HepG2 (cell line): Measurements from ENCODE around the gene PELI1. TPM values are rescaled to one million over a fixed set of nuclear protein-coding genes. Genes with fewer than 3 reads are reported as not detected.

Experiments
- ASH2L ChIP-seq: fragments of 300-600, 200-600 bp; sonication (generic); IDR thresholded peaks from 2 replicates; pipeline ENCODE4 v1.7.0; 2017; ENCODE audit warnings: low read depth, mild to moderate bottlenecking, moderate library complexity, mixed read lengths, low read length; ENCODE audit not compliant: insufficient read length
- CREB1 ChIP-seq, 2 experiments: fragments of 450-650 bp in 1 of 2; IDR thresholded peaks; 2 replicates each; pipeline ENCODE4 v1.6.1; 2016 to 2017; ENCODE audit warnings: control low read depth in 1 of 2, mild to moderate bottlenecking in 1 of 2, missing compliant biosample characterization in 1 of 2, missing genetic modification characterization in 1 of 2
- JUND ChIP-seq: sonication (generic); formaldehyde crosslinking; IDR thresholded peaks from 2 replicates; pipeline ENCODE4 v1.8.0; 2022; ENCODE audit warnings: mild to moderate bottlenecking, missing genetic modification reagents
- KLF6 ChIP-seq: IDR thresholded peaks from 2 replicates; pipeline ENCODE4 v1.8.0; 2016; ENCODE audit warnings: missing biosample characterization, missing genetic modification reagents
- MXD4 ChIP-seq: IDR thresholded peaks from 2 replicates; pipeline ENCODE4 v1.6.1; 2016; ENCODE audit warnings: mild to moderate bottlenecking, missing biosample characterization, missing genetic modification reagents
- SOX5 ChIP-seq: IDR thresholded peaks from 2 replicates; pipeline ENCODE4 v1.6.1; 2016; ENCODE audit warnings: borderline replicate concordance
- ZNF44 ChIP-seq: sonication (generic); formaldehyde crosslinking; IDR thresholded peaks from 2 replicates; pipeline ENCODE4 v1.5.1; 2020; ENCODE audit warnings: mild to moderate bottlenecking, missing genetic modification reagents
- ZNF543 ChIP-seq: sonication (generic); formaldehyde crosslinking; IDR thresholded peaks from 2 replicates; pipeline ENCODE4 v1.4.0; 2020; ENCODE audit warnings: mild to moderate bottlenecking, missing genetic modification reagents
- ZNF644 ChIP-seq: IDR thresholded peaks from 2 replicates; pipeline ENCODE4 v1.6.1; 2016; ENCODE audit warnings: low read depth
- ZNF850 ChIP-seq: sonication (generic); formaldehyde crosslinking; conservative IDR thresholded peaks from 2 replicates; pipeline ENCODE4 v1.9.0; 2021; ENCODE audit warnings: mild to moderate bottlenecking, missing genetic modification reagents
- polyA plus RNA-seq, 8 experiments: library from polyadenylated mRNA; depleted of rRNA in 3 of 8; stranded (reverse) in 7 of 8; unstranded in 1 of 8; fragments of >200 nt; fragmentation: Illumina TruSeq in 4 of 8; extraction: Trizol in 4 of 8; gene quantifications; 2 replicates each; pipeline versions ENCODE4 v1.2.1 to v1.2.3, GENCODE V29; 2011 to 2016; ENCODE audit warnings: low read depth in 4 of 8, missing spikeins in 1 of 8, mixed read lengths in 1 of 8; ENCODE audit not compliant: insufficient read depth in 1 of 8
- total RNA-seq, 5 experiments: library from RNA; depleted of rRNA; stranded (reverse); fragments of >200 nt; fragmentation: Illumina TruSeq; extraction: Trizol; gene quantifications; 2 replicates each; pipeline ENCODE4 v1.2.3, GENCODE V29; 2016; ENCODE audit warnings: low read depth in 1 of 5
- TF ChIP-seq, protein P1 (sequence below): sonication (generic); formaldehyde crosslinking; conservative IDR thresholded peaks from 2 replicates; pipeline ENCODE4 v1.8.0; 2022; ENCODE audit warnings: mild to moderate bottlenecking, moderate library complexity, missing genetic modification reagents
- TF ChIP-seq, protein P2 (sequence below): sonication (generic); formaldehyde crosslinking; IDR thresholded peaks from 2 replicates; pipeline ENCODE4 v1.5.1; 2020; ENCODE audit warnings: mild to moderate bottlenecking, missing genetic modification reagents, borderline replicate concordance
- TF ChIP-seq, protein P3 (sequence below): sonication (generic); formaldehyde crosslinking; IDR thresholded peaks from 2 replicates; pipeline ENCODE4 v1.5.0; 2020; ENCODE audit warnings: missing genetic modification reagents, mild to moderate bottlenecking, borderline replicate concordance
- TF ChIP-seq, protein P4 (sequence below): IDR thresholded peaks from 2 replicates; pipeline ENCODE4 v1.6.1; 2018; ENCODE audit warnings: missing genetic modification reagents, mild to moderate bottlenecking, missing compliant biosample characterization
- TF ChIP-seq, protein P5 (sequence below): sonication (generic); formaldehyde crosslinking; IDR thresholded peaks from 2 replicates; pipeline ENCODE4 v1.5.0; 2020; ENCODE audit warnings: missing genetic modification reagents

PELI1 gene
- total and polyA plus RNA-seq, 2 of the 13 experiments (the other 11 are each of a cell fraction or from before 2014, with no cell fraction given) = 12.5 to 16.2 TPM

DNA sequence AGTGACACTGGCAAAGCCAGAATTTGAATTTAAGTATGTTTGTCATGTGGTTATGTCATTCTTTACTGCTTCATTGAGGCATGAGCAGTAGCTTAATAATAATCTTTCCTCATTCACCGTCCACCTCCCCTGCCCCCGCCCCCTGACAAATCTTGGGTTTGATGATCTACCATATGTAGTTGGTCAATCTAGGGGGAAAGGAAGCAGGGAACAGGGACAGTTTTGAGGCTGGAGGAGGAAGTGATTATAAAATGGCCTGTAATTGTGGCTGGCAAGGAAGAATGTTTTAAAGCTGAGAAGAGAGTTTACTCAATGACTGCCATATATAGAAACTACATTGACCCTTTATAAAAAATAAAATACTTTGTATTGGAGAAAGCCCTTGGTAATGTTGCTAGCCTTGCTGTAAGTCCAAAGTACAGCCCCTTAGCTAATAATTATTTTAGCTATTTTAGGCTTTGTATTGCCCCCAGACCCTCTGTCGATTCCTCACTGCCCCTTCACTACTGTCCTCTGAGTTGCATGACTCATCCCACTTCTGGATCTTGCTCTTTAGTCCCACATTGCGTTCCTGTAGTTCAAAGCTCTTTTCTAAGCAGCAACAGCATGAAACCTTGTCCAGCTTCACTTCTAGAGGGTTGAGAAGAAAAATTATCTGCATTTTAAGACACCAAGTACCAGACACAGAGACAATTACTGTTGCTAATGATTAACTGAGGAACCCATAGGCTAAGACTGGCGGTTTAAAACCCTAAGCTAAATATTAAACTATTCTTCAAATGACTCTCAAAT is 38.4 kb downstream of the PELI1 start (continued):
- TF ChIP-seq, protein P1, sequence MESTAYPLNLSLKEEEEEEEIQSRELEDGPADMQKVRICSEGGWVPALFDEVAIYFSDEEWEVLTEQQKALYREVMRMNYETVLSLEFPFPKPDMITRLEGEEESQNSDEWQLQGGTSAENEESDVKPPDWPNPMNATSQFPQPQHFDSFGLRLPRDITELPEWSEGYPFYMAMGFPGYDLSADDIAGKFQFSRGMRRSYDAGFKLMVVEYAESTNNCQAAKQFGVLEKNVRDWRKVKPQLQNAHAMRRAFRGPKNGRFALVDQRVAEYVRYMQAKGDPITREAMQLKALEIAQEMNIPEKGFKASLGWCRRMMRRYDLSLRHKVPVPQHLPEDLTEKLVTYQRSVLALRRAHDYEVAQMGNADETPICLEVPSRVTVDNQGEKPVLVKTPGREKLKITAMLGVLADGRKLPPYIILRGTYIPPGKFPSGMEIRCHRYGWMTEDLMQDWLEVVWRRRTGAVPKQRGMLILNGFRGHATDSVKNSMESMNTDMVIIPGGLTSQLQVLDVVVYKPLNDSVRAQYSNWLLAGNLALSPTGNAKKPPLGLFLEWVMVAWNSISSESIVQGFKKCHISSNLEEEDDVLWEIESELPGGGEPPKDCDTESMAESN (CRISPR knock-in tag) = 0 out of 2 replicates have a peak, but pooled peaks have one; percentile 62
- TF ChIP-seq, protein P2, sequence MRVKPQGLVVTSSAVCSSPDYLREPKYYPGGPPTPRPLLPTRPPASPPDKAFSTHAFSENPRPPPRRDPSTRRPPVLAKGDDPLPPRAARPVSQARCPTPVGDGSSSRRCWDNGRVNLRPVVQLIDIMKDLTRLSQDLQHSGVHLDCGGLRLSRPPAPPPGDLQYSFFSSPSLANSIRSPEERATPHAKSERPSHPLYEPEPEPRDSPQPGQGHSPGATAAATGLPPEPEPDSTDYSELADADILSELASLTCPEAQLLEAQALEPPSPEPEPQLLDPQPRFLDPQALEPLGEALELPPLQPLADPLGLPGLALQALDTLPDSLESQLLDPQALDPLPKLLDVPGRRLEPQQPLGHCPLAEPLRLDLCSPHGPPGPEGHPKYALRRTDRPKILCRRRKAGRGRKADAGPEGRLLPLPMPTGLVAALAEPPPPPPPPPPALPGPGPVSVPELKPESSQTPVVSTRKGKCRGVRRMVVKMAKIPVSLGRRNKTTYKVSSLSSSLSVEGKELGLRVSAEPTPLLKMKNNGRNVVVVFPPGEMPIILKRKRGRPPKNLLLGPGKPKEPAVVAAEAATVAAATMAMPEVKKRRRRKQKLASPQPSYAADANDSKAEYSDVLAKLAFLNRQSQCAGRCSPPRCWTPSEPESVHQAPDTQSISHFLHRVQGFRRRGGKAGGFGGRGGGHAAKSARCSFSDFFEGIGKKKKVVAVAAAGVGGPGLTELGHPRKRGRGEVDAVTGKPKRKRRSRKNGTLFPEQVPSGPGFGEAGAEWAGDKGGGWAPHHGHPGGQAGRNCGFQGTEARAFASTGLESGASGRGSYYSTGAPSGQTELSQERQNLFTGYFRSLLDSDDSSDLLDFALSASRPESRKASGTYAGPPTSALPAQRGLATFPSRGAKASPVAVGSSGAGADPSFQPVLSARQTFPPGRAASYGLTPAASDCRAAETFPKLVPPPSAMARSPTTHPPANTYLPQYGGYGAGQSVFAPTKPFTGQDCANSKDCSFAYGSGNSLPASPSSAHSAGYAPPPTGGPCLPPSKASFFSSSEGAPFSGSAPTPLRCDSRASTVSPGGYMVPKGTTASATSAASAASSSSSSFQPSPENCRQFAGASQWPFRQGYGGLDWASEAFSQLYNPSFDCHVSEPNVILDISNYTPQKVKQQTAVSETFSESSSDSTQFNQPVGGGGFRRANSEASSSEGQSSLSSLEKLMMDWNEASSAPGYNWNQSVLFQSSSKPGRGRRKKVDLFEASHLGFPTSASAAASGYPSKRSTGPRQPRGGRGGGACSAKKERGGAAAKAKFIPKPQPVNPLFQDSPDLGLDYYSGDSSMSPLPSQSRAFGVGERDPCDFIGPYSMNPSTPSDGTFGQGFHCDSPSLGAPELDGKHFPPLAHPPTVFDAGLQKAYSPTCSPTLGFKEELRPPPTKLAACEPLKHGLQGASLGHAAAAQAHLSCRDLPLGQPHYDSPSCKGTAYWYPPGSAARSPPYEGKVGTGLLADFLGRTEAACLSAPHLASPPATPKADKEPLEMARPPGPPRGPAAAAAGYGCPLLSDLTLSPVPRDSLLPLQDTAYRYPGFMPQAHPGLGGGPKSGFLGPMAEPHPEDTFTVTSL (CRISPR knock-in tag) = peak; percentile 20; the same call in 1 of the 2 replicates
- TF ChIP-seq ZNF850 (CRISPR knock-in tag) (no peak), KLF6 (CRISPR knock-in tag) (no peak), ZNF44 (CRISPR knock-in tag) (peak; percentile 100), ASH2L (peak; percentile 48), ZNF543 (CRISPR knock-in tag) (no peak), ZNF644 (CRISPR knock-in tag) (peak; percentile 79), MXD4 (0 out of 2 replicates have a peak, but pooled peaks have one; percentile 16), JUND (CRISPR knock-in tag) (peak; percentile 95), SOX5 (CRISPR knock-in tag) (peak; percentile 52; the same call in 1 of the 2 replicates), CREB1 (IDR thresholded peaks at IDR 0.05) (no peak), CREB1 (CRISPR knock-in tag; IDR thresholded peaks at IDR 0.05) (peak; percentile 22; the same call in 1 of the 2 replicates)
- TF ChIP-seq, protein P3, sequence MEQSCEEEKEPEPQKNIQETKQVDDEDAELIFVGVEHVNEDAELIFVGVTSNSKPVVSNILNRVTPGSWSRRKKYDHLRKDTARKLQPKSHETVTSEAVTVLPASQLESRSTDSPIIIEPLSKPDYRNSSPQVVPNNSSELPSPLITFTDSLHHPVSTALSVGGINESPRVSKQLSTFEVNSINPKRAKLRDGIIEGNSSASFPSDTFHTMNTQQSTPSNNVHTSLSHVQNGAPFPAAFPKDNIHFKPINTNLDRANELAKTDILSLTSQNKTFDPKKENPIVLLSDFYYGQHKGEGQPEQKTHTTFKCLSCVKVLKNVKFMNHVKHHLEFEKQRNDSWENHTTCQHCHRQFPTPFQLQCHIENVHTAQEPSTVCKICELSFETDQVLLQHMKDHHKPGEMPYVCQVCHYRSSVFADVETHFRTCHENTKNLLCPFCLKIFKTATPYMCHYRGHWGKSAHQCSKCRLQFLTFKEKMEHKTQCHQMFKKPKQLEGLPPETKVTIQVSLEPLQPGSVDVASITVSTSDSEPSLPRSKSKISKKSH (CRISPR knock-in tag) = no peak
- TF ChIP-seq, protein P4, sequence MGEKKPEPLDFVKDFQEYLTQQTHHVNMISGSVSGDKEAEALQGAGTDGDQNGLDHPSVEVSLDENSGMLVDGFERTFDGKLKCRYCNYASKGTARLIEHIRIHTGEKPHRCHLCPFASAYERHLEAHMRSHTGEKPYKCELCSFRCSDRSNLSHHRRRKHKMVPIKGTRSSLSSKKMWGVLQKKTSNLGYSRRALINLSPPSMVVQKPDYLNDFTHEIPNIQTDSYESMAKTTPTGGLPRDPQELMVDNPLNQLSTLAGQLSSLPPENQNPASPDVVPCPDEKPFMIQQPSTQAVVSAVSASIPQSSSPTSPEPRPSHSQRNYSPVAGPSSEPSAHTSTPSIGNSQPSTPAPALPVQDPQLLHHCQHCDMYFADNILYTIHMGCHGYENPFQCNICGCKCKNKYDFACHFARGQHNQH (CRISPR knock-in tag) = peak; percentile 23; the same call in 1 of the 2 replicates
- TF ChIP-seq, protein P5, sequence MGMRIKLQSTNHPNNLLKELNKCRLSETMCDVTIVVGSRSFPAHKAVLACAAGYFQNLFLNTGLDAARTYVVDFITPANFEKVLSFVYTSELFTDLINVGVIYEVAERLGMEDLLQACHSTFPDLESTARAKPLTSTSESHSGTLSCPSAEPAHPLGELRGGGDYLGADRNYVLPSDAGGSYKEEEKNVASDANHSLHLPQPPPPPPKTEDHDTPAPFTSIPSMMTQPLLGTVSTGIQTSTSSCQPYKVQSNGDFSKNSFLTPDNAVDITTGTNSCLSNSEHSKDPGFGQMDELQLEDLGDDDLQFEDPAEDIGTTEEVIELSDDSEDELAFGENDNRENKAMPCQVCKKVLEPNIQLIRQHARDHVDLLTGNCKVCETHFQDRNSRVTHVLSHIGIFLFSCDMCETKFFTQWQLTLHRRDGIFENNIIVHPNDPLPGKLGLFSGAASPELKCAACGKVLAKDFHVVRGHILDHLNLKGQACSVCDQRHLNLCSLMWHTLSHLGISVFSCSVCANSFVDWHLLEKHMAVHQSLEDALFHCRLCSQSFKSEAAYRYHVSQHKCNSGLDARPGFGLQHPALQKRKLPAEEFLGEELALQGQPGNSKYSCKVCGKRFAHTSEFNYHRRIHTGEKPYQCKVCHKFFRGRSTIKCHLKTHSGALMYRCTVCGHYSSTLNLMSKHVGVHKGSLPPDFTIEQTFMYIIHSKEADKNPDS (CRISPR knock-in tag) = 0 out of 2 replicates have a peak, but pooled peaks have one; percentile 59
